GM19193 (cell line): ENCODE data around the gene GULP1.

Experiments used
- POLR2A ChIP-seq: IDR thresholded peaks from 4 replicates; pipeline ENCODE4 v1.6.1; 2011; ENCODE audit not compliant: insufficient read depth, insufficient read length; ENCODE audit errors: extremely low read depth

The GULP1 gene

GRCh38 chr2:188333751-188334524 lies 42.3 kb downstream of the GULP1 start:
- no peak for TF ChIP-seq POLR2A

DNA sequence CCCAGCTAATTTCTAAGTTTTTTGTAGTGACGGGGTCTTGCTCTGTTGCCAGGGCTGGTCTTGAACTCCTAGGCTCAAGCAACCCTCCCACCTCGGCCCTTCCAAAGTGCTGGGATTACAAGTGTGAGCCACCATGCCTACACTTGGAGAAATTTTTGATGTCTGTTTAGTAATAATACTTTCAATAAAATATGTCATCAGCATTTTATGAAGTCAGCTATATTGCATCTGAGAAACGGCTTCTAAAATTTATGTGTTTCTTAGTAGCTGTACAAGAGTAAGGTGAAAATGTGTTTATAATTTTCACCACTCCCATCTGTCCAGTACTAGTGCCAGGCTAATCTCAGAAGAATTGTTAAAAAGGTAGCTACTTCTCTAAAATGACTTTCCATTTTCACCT lies 46.8 kb downstream of the GULP1 start:
- TF ChIP-seq POLR2A, result no peak

DNA sequence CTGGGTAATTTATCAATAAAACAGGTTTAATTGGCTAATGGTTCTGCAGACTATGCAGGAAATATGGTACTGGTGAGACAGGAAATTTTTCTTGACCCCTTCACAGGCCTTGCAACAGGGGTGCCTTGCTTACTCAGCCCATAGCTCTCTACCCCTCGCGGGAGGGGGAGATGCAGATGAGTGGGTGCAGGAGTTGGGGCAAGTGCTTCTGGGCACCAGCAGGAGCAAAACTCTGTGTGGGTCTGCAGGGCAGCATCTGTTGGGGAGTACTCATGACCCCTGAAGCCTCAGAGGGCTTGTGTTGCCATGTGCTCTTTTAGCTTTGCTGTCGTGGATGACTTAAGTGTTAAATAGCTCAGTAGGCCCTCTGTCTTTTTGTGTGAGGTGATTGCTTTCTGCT lies 48.6 kb downstream of the GULP1 start:
- no peak for TF ChIP-seq POLR2A

GRCh38 chr2:188345020-188345419 lies 53.3 kb downstream of the GULP1 start:
- no peak for TF ChIP-seq POLR2A

GRCh38 chr2:188345426-188345825 lies 53.8 kb downstream of the GULP1 start:
- no peak for TF ChIP-seq POLR2A

DNA sequence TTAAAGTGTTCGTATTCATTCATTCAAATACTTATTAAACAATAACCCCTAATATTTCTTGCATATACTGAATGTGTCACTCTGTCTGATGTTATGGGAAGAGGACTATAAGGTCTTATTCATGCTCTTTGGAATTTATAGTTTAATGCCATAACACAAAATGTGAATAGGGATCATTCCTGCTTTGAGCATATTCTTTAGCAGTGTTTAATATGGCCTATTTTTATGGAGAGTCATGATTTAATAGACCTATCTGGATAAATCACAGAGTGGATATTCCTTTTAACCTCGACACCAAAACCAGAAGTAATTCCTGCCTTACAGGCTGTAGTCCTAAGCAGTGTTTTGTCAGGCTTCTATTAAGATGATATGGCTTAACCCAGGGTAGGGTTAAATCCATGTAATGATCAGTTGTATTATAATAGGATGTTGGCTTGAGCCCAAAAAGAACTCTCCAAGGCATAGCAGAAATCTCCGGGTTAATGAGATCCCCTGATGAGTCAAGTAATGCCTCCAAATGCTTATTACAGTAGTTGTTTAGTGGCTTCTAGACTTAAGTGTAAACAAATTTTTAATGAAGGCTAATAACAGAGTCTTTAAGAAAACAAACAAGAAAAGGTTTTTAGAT lies 54.3 kb downstream of the GULP1 start:
- no peak for TF ChIP-seq POLR2A

DNA sequence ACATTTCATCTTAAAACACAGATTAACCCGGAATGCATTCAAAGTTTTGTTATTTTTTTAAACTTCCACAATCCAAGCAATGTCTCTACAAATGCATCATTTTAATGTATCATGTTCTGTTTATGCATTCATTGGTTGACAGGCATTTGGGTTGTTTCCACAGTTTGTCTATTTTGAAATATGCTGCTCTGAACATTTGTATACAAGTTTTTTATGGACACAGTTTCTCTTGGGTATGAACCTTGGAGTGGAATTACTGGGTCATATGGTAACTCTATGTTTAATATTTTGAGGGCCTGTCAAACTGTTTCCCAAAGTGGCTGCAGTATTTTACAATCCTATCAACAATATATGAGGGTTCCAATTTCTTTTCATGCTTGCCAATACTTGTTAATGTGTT lies 57.3 kb downstream of the GULP1 start:
- TF ChIP-seq POLR2A, result no peak

DNA sequence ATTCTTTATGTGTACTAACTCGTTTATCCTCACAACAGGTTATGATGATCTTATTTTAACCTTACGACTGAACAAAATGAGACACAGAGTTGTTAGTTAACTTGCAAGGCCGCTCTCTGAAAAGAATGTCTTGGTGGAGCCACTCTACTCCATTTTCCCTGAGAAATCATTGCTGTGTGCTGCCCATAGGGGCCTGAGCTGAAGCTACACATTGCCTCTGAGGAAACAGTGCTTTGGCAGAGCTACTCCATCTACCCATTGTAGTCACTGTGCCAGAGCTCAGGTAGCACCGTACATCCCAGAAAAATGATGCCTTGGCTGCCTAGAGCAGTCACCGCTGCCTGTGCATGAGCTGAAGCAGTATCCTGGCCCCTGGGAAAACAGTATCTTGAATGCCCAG lies 61.6 kb downstream of the GULP1 start:
- no peak for TF ChIP-seq POLR2A

- no peak for TF ChIP-seq POLR2A
These were observed 69.0 kb downstream of the GULP1 start for GRCh38 chr2:188360485-188361263.

- no peak for TF ChIP-seq POLR2A
These were observed 72.5 kb downstream of the GULP1 start for GRCh38 chr2:188364033-188364630.

DNA sequence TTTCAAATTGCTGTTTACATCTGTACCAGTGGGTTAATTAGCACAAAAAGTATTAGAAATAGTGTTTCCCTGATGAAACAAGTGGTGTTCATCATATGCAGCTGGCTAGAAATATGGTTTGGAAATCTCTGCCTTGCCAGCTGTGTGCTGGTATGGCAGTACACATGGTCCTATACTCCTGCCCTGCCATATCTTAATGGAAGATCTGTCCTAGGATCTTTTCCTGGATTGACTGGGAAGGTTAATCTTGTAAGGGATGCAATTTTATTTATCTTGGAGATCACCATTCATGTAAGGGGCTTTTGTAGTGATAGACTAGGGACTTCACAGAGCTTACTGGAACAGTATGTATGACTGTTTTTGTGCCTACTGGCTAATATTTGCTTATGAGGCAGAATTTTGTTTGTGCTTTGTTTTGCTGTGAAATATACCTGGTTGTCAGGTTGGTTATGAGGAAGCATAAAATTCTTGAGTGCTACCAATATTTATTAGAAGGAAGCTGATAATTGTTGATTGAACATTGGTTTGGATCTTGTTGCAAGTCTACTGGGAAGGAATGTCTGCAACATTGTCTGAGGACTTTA lies 73.5 kb downstream of the GULP1 start:
- no peak for TF ChIP-seq POLR2A

- no peak for TF ChIP-seq POLR2A
These were observed 75.5 kb downstream of the GULP1 start for GRCh38 chr2:188367164-188367563.

GRCh38 chr2:188369365-188369764 lies 77.7 kb downstream of the GULP1 start:
- TF ChIP-seq POLR2A, result no peak

DNA sequence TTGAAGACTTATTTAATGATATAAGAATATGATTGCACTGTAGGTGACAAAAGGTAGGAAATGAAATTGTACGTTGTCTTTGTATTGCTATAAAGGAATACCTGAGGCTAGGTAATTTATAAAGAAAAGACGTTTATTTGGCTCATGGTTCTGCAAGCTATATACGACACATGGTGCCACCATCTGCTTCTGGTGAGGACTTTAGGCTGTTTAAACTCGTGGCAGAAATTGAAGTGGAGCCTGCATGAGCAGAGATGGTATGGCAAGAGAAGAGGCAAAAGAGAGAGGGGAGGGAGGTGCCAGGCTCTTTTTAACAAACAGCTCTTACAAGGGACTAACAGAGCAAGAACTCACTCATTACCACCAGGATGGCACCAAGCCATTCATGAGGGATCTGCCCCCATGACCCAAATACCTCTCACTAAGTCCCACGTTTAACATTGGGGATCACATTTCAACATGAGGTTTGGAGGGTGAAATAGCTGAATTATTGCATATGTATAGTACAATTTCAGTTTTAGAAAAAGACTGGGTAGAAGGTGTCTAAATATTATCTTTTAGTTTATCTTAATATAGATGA lies 86.8 kb downstream of the GULP1 start:
- TF ChIP-seq POLR2A, result no peak

GRCh38 chr2:188379748-188380147 lies 88.1 kb downstream of the GULP1 start:
- TF ChIP-seq POLR2A, result no peak

GRCh38 chr2:188380280-188380679 lies 88.6 kb downstream of the GULP1 start:
- TF ChIP-seq POLR2A, result no peak

- no peak for TF ChIP-seq POLR2A
These were observed 89.9 kb downstream of the GULP1 start for GRCh38 chr2:188381614-188382013.
